Heart left ventricle (tissue), 13 donors: ENCODE data around the gene SORBS1.

ENCODE experiments used
- POLR2A ChIP-seq, 2 donors: fragments of 450-650 bp; IDR thresholded peaks; one replicate each; pipeline ENCODE4 v1.6.1; 2017; ENCODE audit warnings: antibody characterized with exemption in 2 of 2, mild to moderate bottlenecking in 2 of 2, moderate library complexity in 2 of 2
- TF ChIP-seq, protein P1 (sequence below), 12 donors: fragments of 200-600 bp; sonication (generic) in 4 of 12; IDR thresholded peaks; one replicate each; pipeline versions ENCODE4 v1.5.0 to v1.8.0; 2018 to 2022; ENCODE audit warnings: antibody characterized with exemption in 12 of 12, mild to moderate bottlenecking in 5 of 12
- donor health status: ischemic (EF 13 %, LVEDD 7.1; RV severe dilation, severe dysfunction).
- donor health status: DM: no; HTN: yes; CAD: no.
- donor health status: DM: no; HTN: no; CAD: no.
- donor health status: ischemic (EF 25% LVEDD 6.9; RV normal size, moderate dysfunction).
- donor health status: ischemic (EF 25% LVEDD 5.7; RV mildly dilated, moderate dysfunction).
- donor health status: ischemic (EF 35%, LVEDD 5.7; RV mildly dilated, moderate dysfunction).
- donor health status: nonischemic (EF 11% LVEDD 7.7; RV severe dilation, severe dysfunction).
- donor health status: DM: yes; HTN: yes; CAD: no.
- donor health status: PGD.
- donor health status: ischemic (EF 29% LVEDD 5.4; RV normal size, mild dysfunction).
- donor health status: nonischemic (EF 23%, LVEDD 6.1; RV moderate dilation, normal function).

DNA sequence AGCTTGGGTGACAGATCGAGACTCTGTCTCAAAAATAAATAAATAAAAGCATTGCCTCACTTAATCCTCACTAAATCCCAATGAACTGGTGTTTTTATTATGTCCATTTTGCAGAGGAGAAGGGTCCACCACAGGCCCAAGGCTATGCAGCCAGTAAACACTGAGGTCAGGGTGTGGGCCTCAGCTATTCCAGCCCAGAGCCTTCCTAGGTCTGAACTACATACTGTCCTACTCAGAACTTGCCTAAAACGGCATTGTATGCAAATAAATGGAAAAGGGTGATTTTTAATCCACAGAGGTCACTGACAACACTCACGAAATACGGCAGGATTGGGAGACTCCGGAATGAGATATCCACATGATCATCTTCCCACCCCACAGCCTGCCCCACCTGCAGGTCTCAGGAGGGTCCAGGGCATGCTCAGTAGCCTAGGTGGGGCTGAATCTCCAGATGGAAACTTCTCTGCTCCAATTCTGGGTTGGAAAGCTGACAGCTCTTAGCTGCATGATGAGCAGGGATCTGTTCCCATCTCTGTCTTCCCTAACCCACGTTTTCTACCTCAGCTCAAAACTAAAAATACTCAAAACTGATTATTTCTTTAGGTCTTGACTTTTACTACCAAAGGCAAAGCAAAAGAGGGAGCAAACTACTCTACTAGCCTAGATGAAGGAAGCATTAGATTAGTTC is 121.0 kb downstream of the SORBS1 start:
- no peak for TF ChIP-seq POLR2A (IDR thresholded peaks at IDR 0.05)
- TF ChIP-seq, protein P1, sequence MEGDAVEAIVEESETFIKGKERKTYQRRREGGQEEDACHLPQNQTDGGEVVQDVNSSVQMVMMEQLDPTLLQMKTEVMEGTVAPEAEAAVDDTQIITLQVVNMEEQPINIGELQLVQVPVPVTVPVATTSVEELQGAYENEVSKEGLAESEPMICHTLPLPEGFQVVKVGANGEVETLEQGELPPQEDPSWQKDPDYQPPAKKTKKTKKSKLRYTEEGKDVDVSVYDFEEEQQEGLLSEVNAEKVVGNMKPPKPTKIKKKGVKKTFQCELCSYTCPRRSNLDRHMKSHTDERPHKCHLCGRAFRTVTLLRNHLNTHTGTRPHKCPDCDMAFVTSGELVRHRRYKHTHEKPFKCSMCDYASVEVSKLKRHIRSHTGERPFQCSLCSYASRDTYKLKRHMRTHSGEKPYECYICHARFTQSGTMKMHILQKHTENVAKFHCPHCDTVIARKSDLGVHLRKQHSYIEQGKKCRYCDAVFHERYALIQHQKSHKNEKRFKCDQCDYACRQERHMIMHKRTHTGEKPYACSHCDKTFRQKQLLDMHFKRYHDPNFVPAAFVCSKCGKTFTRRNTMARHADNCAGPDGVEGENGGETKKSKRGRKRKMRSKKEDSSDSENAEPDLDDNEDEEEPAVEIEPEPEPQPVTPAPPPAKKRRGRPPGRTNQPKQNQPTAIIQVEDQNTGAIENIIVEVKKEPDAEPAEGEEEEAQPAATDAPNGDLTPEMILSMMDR (IDR thresholded peaks at IDR 0.05) = no peak
